Endothelial cell of umbilical vein (primary cell): ENCODE data around the gene TLR1. TPM values are rescaled to one million over a fixed set of nuclear protein-coding genes. Genes with fewer than 3 reads are reported as not detected.
A peak's percentile ranks its signal among the peaks of the same experiment; 100 is the strongest.

Source experiments
- BruUV-seq: library from RNA; stranded (reverse); fragments of 400-500 nt; replicated peaks from 2 replicates; lab custom pipeline; 2021; lab: Mats Ljungman, UMichigan
- CTCF ChIA-PET: fragments of 300-600, 350-600 bp; sonication (Branson Sonifier 250); formaldehyde crosslinking; loops from one replicate; lab custom pipeline; 2021; ENCODE audit warnings: antibody characterized with exemption, inconsistent platforms; lab: Charles Lee
- POLR2A ChIA-PET: fragments of 300-600, 350-600 bp; sonication (Branson Sonifier 250); formaldehyde crosslinking; loops from one replicate; lab custom pipeline; 2021; ENCODE audit warnings: antibody characterized with exemption, inconsistent platforms; lab: Charles Lee
- DNase-seq: peaks from one replicate; pipeline ENCODE4 v3.0.0-alpha.2; 2011; ENCODE audit warnings: low read depth, low spot score
- FAIRE-seq: peaks from 2 replicates; lab custom pipeline; 2011; peaks lifted over from hg19 to GRCh38; lab: Jason Lieb, UNC
- H2AFZ ChIP-seq: 2 replicates; pipeline ENCODE4 v1.6.0; 2012; ENCODE audit warnings: low read depth, low read length, control low read depth, inconsistent platforms
- H3K27ac ChIP-seq: 2 replicates; pipeline ENCODE4 v1.5.1; 2011; ENCODE audit warnings: low read depth, mild to moderate bottlenecking, control low read depth, low read length, moderate library complexity; ENCODE audit not compliant: insufficient read depth
- H3K27me3 ChIP-seq, 2 experiments: 2 replicates each; pipeline versions ENCODE4 v1.6.0 to v1.6.1; 2011; ENCODE audit warnings: low read length in 2 of 2, mixed read lengths in 1 of 2; ENCODE audit not compliant: control insufficient read depth in 2 of 2, insufficient read depth in 2 of 2
- H3K36me3 ChIP-seq, 2 experiments: 2 replicates in 1 of 2; 3 replicates in 1 of 2; pipeline ENCODE4 v1.5.1; 2011; ENCODE audit warnings: low read length in 2 of 2, mild to moderate bottlenecking in 1 of 2, moderate library complexity in 1 of 2; ENCODE audit not compliant: control insufficient read depth in 2 of 2, insufficient read depth in 2 of 2; ENCODE audit errors: extremely low read depth in 1 of 2
- H3K4me1 ChIP-seq: 3 replicates; pipeline ENCODE4 v1.5.1; 2011; ENCODE audit warnings: mild to moderate bottlenecking, low read length; ENCODE audit not compliant: control insufficient read depth, insufficient read depth; ENCODE audit errors: extremely low read depth
- H3K4me2 ChIP-seq: 2 replicates; pipeline ENCODE4 v1.6.1; 2011; ENCODE audit warnings: low read length, control low read depth, mixed read lengths; ENCODE audit not compliant: insufficient read depth
- H3K4me3 ChIP-seq, 3 experiments: fragments of 200-600 bp in 1 of 3; sonication (generic), shearing (Covaris generic) in 1 of 3; replicated peaks in 1 of 3; 2 replicates each; pipeline ENCODE4 v1.5.1; 2011 to 2016; ENCODE audit warnings: control low read depth in 3 of 3, low read length in 3 of 3, mild to moderate bottlenecking in 2 of 3, inconsistent platforms in 1 of 3, low read depth in 1 of 3, moderate library complexity in 1 of 3; ENCODE audit not compliant: insufficient read depth in 1 of 3
- H3K79me2 ChIP-seq: 2 replicates; pipeline ENCODE4 v1.6.0; 2012; ENCODE audit warnings: low read length, inconsistent platforms; ENCODE audit not compliant: control insufficient read depth, insufficient read depth
- H3K9ac ChIP-seq: replicated peaks from 2 replicates; pipeline ENCODE3; 2011; ENCODE audit warnings: low read length, control low read depth; ENCODE audit not compliant: insufficient read depth; ENCODE audit errors: extremely low read depth
- H3K9me1 ChIP-seq: replicated peaks from 3 replicates; pipeline ENCODE4 v1.6.0; 2011; ENCODE audit warnings: mild to moderate bottlenecking, low read length; ENCODE audit not compliant: control insufficient read depth, insufficient read depth; ENCODE audit errors: extremely low read depth
- H3K9me3 ChIP-seq: replicated peaks from 2 replicates; pipeline ENCODE4 v1.5.1; 2012; ENCODE audit warnings: low read length, inconsistent platforms; ENCODE audit not compliant: control insufficient read depth, insufficient read depth
- H4K20me1 ChIP-seq: replicated peaks from 2 replicates; pipeline ENCODE3; 2011; ENCODE audit warnings: mild to moderate bottlenecking, low read length; ENCODE audit not compliant: control insufficient read depth, insufficient read depth; ENCODE audit errors: extremely low read depth
- EZH2 ChIP-seq: IDR thresholded peaks from 2 replicates; pipeline ENCODE4 v1.6.1; 2012; ENCODE audit warnings: borderline replicate concordance, low read depth, mild to moderate bottlenecking, moderate library complexity, low read length, inconsistent platforms; ENCODE audit not compliant: severe bottlenecking
- FOS ChIP-seq: IDR thresholded peaks from 2 replicates; pipeline ENCODE4 v1.6.1; 2011; ENCODE audit warnings: mild to moderate bottlenecking, low read length, moderate library complexity, borderline replicate concordance; ENCODE audit not compliant: insufficient read depth
- JUN ChIP-seq: IDR thresholded peaks from 2 replicates; pipeline ENCODE4 v1.6.1; 2011; ENCODE audit warnings: borderline replicate concordance, low read depth; ENCODE audit not compliant: insufficient read length, insufficient read depth
- MYC ChIP-seq: IDR thresholded peaks from one replicate; pipeline ENCODE4 v1.6.1; 2011; ENCODE audit warnings: mild to moderate bottlenecking, low read depth, low read length
- dilution Hi-C: fragments of 300-500 bp; cut with MboI; formaldehyde crosslinking; loops from one replicate; pipeline ENCODE4 v1.15.0; 2019; ENCODE audit warnings: low sequenced_read_pairs; ENCODE audit not compliant: extremely low pct_ligation_motif_present
- intact Hi-C: fragments of 100-400 bp; cut with micrococcal nuclease; formaldehyde crosslinking; loops from one replicate; pipeline ENCODE4 v1.10.0; 2022
- polyA plus RNA-seq, 4 experiments: library from polyadenylated mRNA; depleted of rRNA in 3 of 4; stranded (reverse) in 3 of 4; unstranded in 1 of 4; fragments of >200 nt; gene quantifications; 2 replicates each; pipeline versions ENCODE4 v1.2.1 to v1.2.3, GENCODE V29; 2011 to 2012; ENCODE audit warnings: missing spikeins in 1 of 4
- total RNA-seq: library from RNA; stranded (reverse); gene quantifications from 2 replicates; pipeline ENCODE4 v1.2.3, GENCODE V29; 2021
- TF ChIP-seq, protein P1 (sequence below): IDR thresholded peaks from 2 replicates; pipeline ENCODE4 v1.6.1; 2011; ENCODE audit not compliant: insufficient read depth, insufficient read length
- TF ChIP-seq, protein P2 (sequence below), 2 donors: IDR thresholded peaks; 1 replicate in 1 of 2; 2 replicates in 1 of 2; pipeline ENCODE4 v1.5.1; 2011; ENCODE audit warnings: low read length in 2 of 2, mild to moderate bottlenecking in 2 of 2, moderate library complexity in 2 of 2, control low read depth in 1 of 2, inconsistent platforms in 1 of 2, low read depth in 1 of 2; ENCODE audit not compliant: insufficient read depth in 1 of 2; ENCODE audit errors: extremely low read depth in 1 of 2

Gene TLR1
- total and polyA plus RNA-seq, 2 donors (not counting 3 experiments of a cell fraction or from before 2014, with no cell fraction given) = 0.81 to 2.7 TPM

DNA sequence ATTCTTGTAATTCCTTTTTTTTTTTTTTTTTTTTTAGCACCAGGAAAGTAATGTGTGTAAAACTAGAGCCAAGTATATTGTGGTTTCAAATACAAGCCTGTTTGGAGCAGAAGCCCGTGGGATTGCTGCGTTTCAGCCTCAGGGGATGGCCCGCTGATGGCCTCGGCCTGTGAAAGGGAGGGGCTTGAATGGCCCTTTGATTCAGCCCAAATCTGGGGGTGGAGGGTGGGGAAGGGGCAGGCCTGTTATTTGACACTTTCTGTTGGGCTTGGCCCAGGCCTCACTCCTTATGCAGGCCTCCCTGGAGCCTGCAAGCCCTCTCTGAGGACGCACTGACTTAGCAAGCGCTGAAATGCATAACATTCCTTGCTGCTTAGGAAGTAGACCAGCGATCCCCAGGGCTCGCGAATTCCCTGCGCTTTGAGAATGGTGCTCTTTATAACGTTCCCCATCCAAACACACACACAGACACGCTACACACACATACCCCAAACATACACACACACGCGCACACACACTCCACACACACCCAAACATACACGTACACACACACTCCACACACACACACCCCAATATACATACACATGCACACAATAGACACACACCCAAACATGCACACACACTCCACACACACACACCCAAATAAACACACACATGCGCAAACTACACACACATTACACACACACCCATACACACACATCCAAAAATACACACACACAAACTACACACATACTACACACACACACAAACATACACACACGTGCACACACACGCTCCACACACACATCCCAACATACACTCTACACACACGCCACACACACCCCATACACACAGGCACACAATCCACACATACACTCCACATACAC is 51.4 kb downstream of the TLR1 start:
- intact Hi-C loops = loop anchor here (10.0 kb wide), 1 partner anchor 292 kb away; no protein-coding TSS in a partner anchor
- Histone ChIP-seq H3K27ac (no peak overlapping the region), H3K4me1 (peaks cover 7% of the 10 kb centered on the region), H3K79me2 (no peaks in the 10 kb centered on the region), H3K27me3 (peaks cover 0 to 1% of the 10 kb centered on the region in 2 experiments), H3K9ac (no peak overlapping the region), H2AFZ (peak overlapping the region; percentile 5), H4K20me1 (no peaks in the 10 kb centered on the region), H3K4me3 (no peak overlapping the region), H3K36me3 (no peaks in the 10 kb centered on the region), H3K9me3 (no peaks in the 10 kb centered on the region), H3K4me2 (no peak overlapping the region), H3K9me1 (no peaks in the 10 kb centered on the region)
- dilution Hi-C loops = no loop called here
- CTCF ChIA-PET = no interaction called here
- no peak for TF ChIP-seq JUN
- TF ChIP-seq EZH2 = no peak
- no peak for TF ChIP-seq FOS
- TF ChIP-seq, protein P1, sequence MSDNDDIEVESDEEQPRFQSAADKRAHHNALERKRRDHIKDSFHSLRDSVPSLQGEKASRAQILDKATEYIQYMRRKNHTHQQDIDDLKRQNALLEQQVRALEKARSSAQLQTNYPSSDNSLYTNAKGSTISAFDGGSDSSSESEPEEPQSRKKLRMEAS = no peak
- TF ChIP-seq, protein P2, sequence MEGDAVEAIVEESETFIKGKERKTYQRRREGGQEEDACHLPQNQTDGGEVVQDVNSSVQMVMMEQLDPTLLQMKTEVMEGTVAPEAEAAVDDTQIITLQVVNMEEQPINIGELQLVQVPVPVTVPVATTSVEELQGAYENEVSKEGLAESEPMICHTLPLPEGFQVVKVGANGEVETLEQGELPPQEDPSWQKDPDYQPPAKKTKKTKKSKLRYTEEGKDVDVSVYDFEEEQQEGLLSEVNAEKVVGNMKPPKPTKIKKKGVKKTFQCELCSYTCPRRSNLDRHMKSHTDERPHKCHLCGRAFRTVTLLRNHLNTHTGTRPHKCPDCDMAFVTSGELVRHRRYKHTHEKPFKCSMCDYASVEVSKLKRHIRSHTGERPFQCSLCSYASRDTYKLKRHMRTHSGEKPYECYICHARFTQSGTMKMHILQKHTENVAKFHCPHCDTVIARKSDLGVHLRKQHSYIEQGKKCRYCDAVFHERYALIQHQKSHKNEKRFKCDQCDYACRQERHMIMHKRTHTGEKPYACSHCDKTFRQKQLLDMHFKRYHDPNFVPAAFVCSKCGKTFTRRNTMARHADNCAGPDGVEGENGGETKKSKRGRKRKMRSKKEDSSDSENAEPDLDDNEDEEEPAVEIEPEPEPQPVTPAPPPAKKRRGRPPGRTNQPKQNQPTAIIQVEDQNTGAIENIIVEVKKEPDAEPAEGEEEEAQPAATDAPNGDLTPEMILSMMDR (IDR thresholded peaks at IDR 0.05; ENCODE audit: extremely low read depth in 1 of 2, insufficient read depth in 1 of 2, low read depth in 1 of 2, low read length in 2 of 2) = no peak
- no peak for TF ChIP-seq MYC
- no TSS peak for BruUV-seq
- POLR2A ChIA-PET = no interaction called here
- FAIRE-seq (no peak), DNase-seq (peak; percentile 34)
